Thyroid gland (tissue), 4 donors: ENCODE results near the gene UBE2E3.
"Not testable (repeated sequence)": the region's sequence is repeated elsewhere in the genome, so short reads cannot be mapped to it uniquely, and the experiment has no call there.

ENCODE experiments used
- POLR2A ChIP-seq, 2 donors: fragments of 450-650 bp; IDR thresholded peaks; one replicate each; pipeline ENCODE4 v1.6.1; 2017; ENCODE audit warnings: antibody characterized with exemption in 2 of 2, mild to moderate bottlenecking in 2 of 2, moderate library complexity in 1 of 2
- TF ChIP-seq, protein P1 (sequence below), 6 experiments: fragments of 200-600 bp in 3 of 6; fragments of 450-650 bp in 3 of 6; sonication (generic) in 3 of 6; IDR thresholded peaks; one replicate each; pipeline ENCODE4 v1.5.1; 2016 to 2019; ENCODE audit warnings: antibody characterized with exemption in 6 of 6, mild to moderate bottlenecking in 2 of 6, inconsistent platforms in 1 of 6, moderate library complexity in 1 of 6

DNA sequence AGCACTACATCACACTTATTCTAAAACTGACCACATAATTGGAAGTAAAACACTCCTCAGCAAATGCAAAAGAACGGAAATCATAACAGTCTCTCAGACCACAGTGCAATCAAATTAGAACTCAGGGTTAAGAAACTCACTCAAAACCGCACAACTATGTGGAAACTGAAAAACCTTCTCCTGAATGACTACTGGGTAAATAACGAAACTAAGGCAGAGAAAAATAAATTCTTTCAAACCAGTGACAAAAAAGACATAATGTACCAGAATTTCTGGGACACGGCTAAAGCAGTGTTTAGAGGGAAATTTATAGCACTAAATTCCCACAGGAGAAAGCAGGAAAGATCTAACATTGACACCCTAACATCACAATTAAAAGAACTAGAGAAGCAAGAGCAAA, 111.5 kb downstream of the UBE2E3 start:
- TF ChIP-seq, protein P1, sequence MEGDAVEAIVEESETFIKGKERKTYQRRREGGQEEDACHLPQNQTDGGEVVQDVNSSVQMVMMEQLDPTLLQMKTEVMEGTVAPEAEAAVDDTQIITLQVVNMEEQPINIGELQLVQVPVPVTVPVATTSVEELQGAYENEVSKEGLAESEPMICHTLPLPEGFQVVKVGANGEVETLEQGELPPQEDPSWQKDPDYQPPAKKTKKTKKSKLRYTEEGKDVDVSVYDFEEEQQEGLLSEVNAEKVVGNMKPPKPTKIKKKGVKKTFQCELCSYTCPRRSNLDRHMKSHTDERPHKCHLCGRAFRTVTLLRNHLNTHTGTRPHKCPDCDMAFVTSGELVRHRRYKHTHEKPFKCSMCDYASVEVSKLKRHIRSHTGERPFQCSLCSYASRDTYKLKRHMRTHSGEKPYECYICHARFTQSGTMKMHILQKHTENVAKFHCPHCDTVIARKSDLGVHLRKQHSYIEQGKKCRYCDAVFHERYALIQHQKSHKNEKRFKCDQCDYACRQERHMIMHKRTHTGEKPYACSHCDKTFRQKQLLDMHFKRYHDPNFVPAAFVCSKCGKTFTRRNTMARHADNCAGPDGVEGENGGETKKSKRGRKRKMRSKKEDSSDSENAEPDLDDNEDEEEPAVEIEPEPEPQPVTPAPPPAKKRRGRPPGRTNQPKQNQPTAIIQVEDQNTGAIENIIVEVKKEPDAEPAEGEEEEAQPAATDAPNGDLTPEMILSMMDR (IDR thresholded peaks at IDR 0.05), result not testable (repeated sequence)
- not testable (repeated sequence) for TF ChIP-seq POLR2A (IDR thresholded peaks at IDR 0.05)
